Measurements from ENCODE around the gene MYOCD. TPM values are rescaled to one million over a fixed set of nuclear protein-coding genes. Genes with fewer than 3 reads are reported as not detected.

Gene MYOCD
- total RNA-seq, 1 experiment from 2014 or later = 1.2 TPM

DNA sequence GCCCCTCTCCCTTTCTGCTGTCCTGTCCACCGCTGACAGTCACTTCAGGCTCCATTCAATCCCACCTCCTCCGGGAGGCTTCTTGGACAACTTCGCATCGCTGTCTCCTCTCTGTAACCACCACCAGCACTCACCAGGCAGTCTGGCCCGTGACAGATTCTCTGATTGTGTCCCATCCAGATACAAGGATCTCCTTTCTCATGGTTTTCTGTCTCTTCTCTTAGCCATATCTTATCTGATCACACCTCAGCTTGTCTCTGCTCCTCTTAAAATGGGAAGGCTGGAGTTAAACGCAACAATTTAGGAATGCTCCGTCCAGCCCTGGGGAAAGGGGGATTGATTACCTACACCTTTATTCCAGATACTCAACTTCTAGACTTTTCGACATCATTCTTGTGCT lies 66.7 kb downstream of the MYOCD start (continued):
- TF ChIP-seq, protein P1, sequence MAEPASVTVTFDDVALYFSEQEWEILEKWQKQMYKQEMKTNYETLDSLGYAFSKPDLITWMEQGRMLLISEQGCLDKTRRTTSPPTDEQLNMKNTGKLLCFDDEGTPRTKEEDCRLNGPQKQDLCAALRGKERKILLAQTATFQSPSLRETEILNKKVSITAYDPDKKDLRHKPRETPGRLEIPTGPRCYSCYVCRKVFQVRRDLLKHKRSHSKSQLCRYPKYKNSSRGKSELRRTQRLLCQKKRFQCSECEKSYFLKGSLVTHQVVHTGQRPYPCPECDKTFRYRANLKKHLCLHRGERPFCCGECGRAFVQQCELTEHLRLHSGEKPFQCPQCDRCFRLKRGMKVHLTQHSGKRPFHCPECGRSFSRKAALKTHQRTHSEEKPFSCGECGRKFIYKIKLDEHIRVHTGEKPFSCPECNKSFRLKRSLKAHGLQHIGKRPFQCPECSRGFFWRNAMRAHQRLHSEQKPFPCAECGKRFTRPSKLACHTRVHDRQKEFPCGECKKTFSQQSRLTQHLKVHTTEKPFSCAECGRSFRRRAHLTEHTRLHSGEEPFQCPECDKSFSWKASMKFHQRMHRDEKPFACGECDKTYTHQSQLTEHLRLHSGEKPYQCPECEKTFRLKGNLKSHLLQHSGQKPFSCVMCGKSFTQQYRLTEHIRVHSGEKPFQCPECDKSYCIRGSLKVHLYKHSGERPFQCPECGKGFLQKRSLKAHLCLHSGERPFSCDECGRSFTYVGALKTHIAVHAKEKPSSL (CRISPR knock-in tag; conservative IDR thresholded peaks at IDR 0.05) = no peak
- no peak for TF ChIP-seq JAZF1 (CRISPR knock-in tag; IDR thresholded peaks at IDR 0.05)

DNA sequence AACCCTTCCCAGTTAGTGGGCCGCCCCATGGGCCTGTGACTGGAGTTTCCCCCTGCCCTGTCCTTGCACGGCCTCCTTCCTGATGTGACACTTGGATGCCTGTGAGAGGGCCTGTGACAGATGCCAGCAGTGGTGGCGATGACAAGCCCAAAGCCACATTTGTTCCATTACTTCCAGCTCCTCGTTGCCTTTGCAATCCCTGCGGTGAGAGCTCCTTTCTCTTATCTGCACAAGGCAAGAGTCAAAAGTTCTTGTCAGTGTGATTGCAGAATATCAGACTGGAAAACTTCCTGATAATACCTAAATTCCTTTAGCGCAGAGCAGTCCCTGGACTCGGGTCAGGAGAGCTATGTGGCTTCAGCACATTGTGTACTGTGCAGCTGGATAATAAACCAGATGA lies 69.2 kb downstream of the MYOCD start:
- H3K27me3 Mint-ChIP-seq (ENCODE audit: low read depth) = no peaks in the 10 kb centered on the region
- no peak for TF ChIP-seq ZNF232 (CRISPR knock-in tag; IDR thresholded peaks at IDR 0.05)
- no peak for TF ChIP-seq SOX15 (CRISPR knock-in tag; IDR thresholded peaks at IDR 0.05)
- TF ChIP-seq ZNF263 (CRISPR knock-in tag; IDR thresholded peaks at IDR 0.05; ENCODE audit: low read depth) = no peak
- TF ChIP-seq, protein P2, sequence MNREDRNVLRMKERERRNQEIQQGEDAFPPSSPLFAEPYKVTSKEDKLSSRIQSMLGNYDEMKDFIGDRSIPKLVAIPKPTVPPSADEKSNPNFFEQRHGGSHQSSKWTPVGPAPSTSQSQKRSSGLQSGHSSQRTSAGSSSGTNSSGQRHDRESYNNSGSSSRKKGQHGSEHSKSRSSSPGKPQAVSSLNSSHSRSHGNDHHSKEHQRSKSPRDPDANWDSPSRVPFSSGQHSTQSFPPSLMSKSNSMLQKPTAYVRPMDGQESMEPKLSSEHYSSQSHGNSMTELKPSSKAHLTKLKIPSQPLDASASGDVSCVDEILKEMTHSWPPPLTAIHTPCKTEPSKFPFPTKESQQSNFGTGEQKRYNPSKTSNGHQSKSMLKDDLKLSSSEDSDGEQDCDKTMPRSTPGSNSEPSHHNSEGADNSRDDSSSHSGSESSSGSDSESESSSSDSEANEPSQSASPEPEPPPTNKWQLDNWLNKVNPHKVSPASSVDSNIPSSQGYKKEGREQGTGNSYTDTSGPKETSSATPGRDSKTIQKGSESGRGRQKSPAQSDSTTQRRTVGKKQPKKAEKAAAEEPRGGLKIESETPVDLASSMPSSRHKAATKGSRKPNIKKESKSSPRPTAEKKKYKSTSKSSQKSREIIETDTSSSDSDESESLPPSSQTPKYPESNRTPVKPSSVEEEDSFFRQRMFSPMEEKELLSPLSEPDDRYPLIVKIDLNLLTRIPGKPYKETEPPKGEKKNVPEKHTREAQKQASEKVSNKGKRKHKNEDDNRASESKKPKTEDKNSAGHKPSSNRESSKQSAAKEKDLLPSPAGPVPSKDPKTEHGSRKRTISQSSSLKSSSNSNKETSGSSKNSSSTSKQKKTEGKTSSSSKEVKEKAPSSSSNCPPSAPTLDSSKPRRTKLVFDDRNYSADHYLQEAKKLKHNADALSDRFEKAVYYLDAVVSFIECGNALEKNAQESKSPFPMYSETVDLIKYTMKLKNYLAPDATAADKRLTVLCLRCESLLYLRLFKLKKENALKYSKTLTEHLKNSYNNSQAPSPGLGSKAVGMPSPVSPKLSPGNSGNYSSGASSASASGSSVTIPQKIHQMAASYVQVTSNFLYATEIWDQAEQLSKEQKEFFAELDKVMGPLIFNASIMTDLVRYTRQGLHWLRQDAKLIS (CRISPR knock-in tag; IDR thresholded peaks at IDR 0.05; ENCODE audit: borderline replicate concordance) = no peak
- TF ChIP-seq, protein P3, sequence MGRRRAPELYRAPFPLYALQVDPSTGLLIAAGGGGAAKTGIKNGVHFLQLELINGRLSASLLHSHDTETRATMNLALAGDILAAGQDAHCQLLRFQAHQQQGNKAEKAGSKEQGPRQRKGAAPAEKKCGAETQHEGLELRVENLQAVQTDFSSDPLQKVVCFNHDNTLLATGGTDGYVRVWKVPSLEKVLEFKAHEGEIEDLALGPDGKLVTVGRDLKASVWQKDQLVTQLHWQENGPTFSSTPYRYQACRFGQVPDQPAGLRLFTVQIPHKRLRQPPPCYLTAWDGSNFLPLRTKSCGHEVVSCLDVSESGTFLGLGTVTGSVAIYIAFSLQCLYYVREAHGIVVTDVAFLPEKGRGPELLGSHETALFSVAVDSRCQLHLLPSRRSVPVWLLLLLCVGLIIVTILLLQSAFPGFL (CRISPR knock-in tag; IDR thresholded peaks at IDR 0.05; ENCODE audit: borderline replicate concordance) = no peak
- TF ChIP-seq HMGA2 (CRISPR knock-in tag; IDR thresholded peaks at IDR 0.05) = no peak
- TF ChIP-seq MXD4 (CRISPR knock-in tag; IDR thresholded peaks at IDR 0.05; ENCODE audit: borderline replicate concordance) = no peak
- TF ChIP-seq, protein P4, sequence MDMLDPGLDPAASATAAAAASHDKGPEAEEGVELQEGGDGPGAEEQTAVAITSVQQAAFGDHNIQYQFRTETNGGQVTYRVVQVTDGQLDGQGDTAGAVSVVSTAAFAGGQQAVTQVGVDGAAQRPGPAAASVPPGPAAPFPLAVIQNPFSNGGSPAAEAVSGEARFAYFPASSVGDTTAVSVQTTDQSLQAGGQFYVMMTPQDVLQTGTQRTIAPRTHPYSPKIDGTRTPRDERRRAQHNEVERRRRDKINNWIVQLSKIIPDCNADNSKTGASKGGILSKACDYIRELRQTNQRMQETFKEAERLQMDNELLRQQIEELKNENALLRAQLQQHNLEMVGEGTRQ (CRISPR knock-in tag; IDR thresholded peaks at IDR 0.05) = no peak
- TF ChIP-seq KAT7 (CRISPR knock-in tag; IDR thresholded peaks at IDR 0.05; ENCODE audit: borderline replicate concordance) = no peak
- no peak for TF ChIP-seq TP53 (CRISPR knock-in tag; IDR thresholded peaks at IDR 0.05)
- TF ChIP-seq, protein P5, sequence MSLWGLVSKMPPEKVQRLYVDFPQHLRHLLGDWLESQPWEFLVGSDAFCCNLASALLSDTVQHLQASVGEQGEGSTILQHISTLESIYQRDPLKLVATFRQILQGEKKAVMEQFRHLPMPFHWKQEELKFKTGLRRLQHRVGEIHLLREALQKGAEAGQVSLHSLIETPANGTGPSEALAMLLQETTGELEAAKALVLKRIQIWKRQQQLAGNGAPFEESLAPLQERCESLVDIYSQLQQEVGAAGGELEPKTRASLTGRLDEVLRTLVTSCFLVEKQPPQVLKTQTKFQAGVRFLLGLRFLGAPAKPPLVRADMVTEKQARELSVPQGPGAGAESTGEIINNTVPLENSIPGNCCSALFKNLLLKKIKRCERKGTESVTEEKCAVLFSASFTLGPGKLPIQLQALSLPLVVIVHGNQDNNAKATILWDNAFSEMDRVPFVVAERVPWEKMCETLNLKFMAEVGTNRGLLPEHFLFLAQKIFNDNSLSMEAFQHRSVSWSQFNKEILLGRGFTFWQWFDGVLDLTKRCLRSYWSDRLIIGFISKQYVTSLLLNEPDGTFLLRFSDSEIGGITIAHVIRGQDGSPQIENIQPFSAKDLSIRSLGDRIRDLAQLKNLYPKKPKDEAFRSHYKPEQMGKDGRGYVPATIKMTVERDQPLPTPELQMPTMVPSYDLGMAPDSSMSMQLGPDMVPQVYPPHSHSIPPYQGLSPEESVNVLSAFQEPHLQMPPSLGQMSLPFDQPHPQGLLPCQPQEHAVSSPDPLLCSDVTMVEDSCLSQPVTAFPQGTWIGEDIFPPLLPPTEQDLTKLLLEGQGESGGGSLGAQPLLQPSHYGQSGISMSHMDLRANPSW (CRISPR knock-in tag; conservative IDR thresholded peaks at IDR 0.05; ENCODE audit: low read depth) = no peak
- TF ChIP-seq OVOL2 (CRISPR knock-in tag; IDR thresholded peaks at IDR 0.05; ENCODE audit: borderline replicate concordance) = no peak
- TF ChIP-seq, protein P6, sequence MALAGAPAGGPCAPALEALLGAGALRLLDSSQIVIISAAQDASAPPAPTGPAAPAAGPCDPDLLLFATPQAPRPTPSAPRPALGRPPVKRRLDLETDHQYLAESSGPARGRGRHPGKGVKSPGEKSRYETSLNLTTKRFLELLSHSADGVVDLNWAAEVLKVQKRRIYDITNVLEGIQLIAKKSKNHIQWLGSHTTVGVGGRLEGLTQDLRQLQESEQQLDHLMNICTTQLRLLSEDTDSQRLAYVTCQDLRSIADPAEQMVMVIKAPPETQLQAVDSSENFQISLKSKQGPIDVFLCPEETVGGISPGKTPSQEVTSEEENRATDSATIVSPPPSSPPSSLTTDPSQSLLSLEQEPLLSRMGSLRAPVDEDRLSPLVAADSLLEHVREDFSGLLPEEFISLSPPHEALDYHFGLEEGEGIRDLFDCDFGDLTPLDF (CRISPR knock-in tag; IDR thresholded peaks at IDR 0.05) = no peak
- TF ChIP-seq CREM (CRISPR knock-in tag; IDR thresholded peaks at IDR 0.05) = no peak
- TF ChIP-seq, protein P7, sequence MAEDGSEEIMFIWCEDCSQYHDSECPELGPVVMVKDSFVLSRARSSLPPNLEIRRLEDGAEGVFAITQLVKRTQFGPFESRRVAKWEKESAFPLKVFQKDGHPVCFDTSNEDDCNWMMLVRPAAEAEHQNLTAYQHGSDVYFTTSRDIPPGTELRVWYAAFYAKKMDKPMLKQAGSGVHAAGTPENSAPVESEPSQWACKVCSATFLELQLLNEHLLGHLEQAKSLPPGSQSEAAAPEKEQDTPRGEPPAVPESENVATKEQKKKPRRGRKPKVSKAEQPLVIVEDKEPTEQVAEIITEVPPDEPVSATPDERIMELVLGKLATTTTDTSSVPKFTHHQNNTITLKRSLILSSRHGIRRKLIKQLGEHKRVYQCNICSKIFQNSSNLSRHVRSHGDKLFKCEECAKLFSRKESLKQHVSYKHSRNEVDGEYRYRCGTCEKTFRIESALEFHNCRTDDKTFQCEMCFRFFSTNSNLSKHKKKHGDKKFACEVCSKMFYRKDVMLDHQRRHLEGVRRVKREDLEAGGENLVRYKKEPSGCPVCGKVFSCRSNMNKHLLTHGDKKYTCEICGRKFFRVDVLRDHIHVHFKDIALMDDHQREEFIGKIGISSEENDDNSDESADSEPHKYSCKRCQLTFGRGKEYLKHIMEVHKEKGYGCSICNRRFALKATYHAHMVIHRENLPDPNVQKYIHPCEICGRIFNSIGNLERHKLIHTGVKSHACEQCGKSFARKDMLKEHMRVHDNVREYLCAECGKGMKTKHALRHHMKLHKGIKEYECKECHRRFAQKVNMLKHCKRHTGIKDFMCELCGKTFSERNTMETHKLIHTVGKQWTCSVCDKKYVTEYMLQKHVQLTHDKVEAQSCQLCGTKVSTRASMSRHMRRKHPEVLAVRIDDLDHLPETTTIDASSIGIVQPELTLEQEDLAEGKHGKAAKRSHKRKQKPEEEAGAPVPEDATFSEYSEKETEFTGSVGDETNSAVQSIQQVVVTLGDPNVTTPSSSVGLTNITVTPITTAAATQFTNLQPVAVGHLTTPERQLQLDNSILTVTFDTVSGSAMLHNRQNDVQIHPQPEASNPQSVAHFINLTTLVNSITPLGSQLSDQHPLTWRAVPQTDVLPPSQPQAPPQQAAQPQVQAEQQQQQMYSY (CRISPR knock-in tag; IDR thresholded peaks at IDR 0.05) = no peak
- no peak for TF ChIP-seq NR2C2 (CRISPR knock-in tag; IDR thresholded peaks at IDR 0.05)
- TF ChIP-seq, protein P8, sequence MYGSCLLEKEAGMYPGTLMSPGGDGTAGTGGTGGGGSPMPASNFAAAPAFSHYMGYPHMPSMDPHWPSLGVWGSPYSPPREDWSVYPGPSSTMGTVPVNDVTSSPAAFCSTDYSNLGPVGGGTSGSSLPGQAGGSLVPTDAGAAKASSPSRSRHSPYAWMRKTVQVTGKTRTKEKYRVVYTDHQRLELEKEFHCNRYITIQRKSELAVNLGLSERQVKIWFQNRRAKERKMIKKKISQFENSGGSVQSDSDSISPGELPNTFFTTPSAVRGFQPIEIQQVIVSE (CRISPR knock-in tag; IDR thresholded peaks at IDR 0.05; ENCODE audit: borderline replicate concordance) = no peak
- H3K4me3 Mint-ChIP-seq = no peak overlapping the region
- ChIA-PET POLR2A (no interaction called here), CTCF (no interaction called here)
- no peak overlapping the region for H3K27ac Mint-ChIP-seq
- H3K4me1 Mint-ChIP-seq = peaks cover 33% of the 10 kb centered on the region
- no peaks in the 10 kb centered on the region for H3K9me3 Mint-ChIP-seq
- no peak for DNase-seq (ENCODE audit: low spot score)
- no peaks in the 10 kb centered on the region for H3K36me3 Mint-ChIP-seq
- no peak for ATAC-seq
